Measurements from ENCODE around the gene RSPH9. TPM values are rescaled to one million over a fixed set of nuclear protein-coding genes. Genes with fewer than 3 reads are reported as not detected.
A peak's percentile ranks its signal among the peaks of the same experiment; 100 is the strongest.

RSPH9 gene
- total and polyA plus RNA-seq, 8 donors: 0.32 to 5.6 (median 3.3) TPM

GRCh38 chr6:43634702-43635303 is 10.0 kb upstream of the RSPH9 start:
- Histone ChIP-seq H3K27me3 (no peaks in the 10 kb centered on the region), H3K36me3 (peaks cover 0 to 28% of the 10 kb centered on the region in 2 donors), H3K9me3 (no peaks in the 10 kb centered on the region), H3K4me1 (peaks cover 9 to 58% of the 10 kb centered on the region in 2 donors), H3K27ac (peak overlapping the region in 1 of 2 donors; percentile 79), H3K4me3 (no peak overlapping the region)
- TF ChIP-seq CTCF (IDR thresholded peaks at IDR 0.05): no peak
- intact Hi-C loops (cut with DNase I): no loop called here
- DNase-seq (no peak), ATAC-seq (no peak)

DNA sequence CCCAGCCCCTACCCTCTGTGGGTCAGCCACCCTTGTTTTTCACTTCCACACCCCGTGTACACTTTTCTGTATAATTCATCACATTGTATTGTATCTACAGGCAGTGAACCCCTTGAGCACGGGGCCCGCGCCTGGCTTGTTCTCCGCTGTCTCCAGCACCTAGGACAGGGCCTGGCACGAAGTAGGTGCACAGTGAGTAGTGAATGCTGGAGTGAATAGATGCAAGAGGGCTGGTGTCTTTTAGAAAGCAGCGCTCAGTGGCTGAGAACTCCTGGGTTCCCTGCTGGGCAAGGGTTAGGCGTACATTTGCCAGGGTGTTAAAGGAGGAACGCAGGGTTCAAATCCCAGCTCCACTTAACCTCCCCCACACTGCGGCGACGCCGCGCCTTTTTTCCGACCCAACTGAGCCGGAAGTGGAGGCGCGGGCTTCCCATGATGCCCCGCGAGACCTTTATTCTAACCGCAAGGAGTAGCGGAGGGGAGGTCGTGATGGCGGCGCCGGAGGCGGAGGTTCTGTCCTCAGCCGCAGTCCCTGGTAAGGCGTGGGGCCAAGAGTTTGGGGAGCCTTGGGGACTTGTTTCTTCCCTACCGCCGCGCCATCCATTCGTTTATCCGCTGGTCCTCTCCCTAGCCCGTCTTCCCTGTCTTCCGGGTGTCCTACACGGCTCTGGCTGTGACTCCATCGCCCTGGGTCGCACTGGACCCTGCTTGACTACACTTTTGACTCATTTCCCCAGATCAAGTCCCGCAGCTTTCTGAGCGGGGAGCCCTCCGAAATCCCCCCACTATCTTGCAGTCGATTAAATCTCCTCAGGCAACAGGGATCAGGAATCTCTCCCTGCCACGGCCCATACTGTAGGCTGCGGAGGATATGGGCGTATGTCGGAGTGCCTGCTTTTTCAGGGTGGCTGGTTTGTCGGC is 9.2 kb upstream of the RSPH9 start, which contains the start of gene MAD2L1BP:
Gene MAD2L1BP, plus strand, starts transcription at position 454 of the 921 bp plus-strand sequence. Its CDS starts 36 bp downstream, at position 490.
- H3K27ac ChIP-seq: peak within 1 kb of the TSS; percentile 65 to 79
- ATAC-seq (peak; percentile 94), DNase-seq (peak; percentile 76 to 96 (median 87))
- no peaks in the 10 kb centered on the region for H3K9me3 ChIP-seq
- TF ChIP-seq CTCF (IDR thresholded peaks at IDR 0.05): no peak
- peaks cover 9 to 55% of the 10 kb centered on the region in 2 donors for H3K4me1 ChIP-seq
- intact Hi-C loops (cut with DNase I): no loop called here
- peaks cover 0 to 36% of the 10 kb centered on the region in 2 donors for H3K36me3 ChIP-seq
- H3K4me3 ChIP-seq: peak within 1 kb of the TSS; percentile 64 to 80
- H3K27me3 ChIP-seq: no peaks in the 10 kb centered on the region

GRCh38 chr6:43636308-43636659 is 8.6 kb upstream of the RSPH9 start:
- Histone ChIP-seq H3K27me3 (no peaks in the 10 kb centered on the region), H3K4me1 (peaks cover 9 to 50% of the 10 kb centered on the region in 2 donors), H3K36me3 (peaks cover 0 to 43% of the 10 kb centered on the region in 2 donors), H3K27ac (peak overlapping the region; percentile 29 to 79), H3K9me3 (no peaks in the 10 kb centered on the region), H3K4me3 (peak overlapping the region; percentile 64 to 80)
- DNase-seq (no peak), ATAC-seq (peak; percentile 50)
- no peak for TF ChIP-seq CTCF (IDR thresholded peaks at IDR 0.05)
- intact Hi-C loops (cut with DNase I): no loop called here

- Histone ChIP-seq H3K36me3 (peaks cover 0 to 58% of the 10 kb centered on the region in 2 donors), H3K4me1 (peaks cover 9 to 43% of the 10 kb centered on the region in 2 donors), H3K4me3 (no peak overlapping the region), H3K27me3 (no peaks in the 10 kb centered on the region), H3K9me3 (no peaks in the 10 kb centered on the region), H3K27ac (no peak overlapping the region)
- DNase-seq (no peak), ATAC-seq (no peak)
- no peak for TF ChIP-seq CTCF (IDR thresholded peaks at IDR 0.05)
- intact Hi-C loops (cut with DNase I): no loop called here
Observed at GRCh38 chr6:43639984-43640800, 4.6 kb upstream of the RSPH9 start.
